Measurements from ENCODE around the gene DYNC1LI1. TPM values are rescaled to one million over a fixed set of nuclear protein-coding genes. Genes with fewer than 3 reads are reported as not detected.
"Not testable (repeated sequence)": the region's sequence is repeated elsewhere in the genome, so short reads cannot be mapped to it uniquely, and the experiment has no call there.

Gene DYNC1LI1
- total RNA-seq, 2 experiments from 2014 or later = 28.6 to 48.7 TPM

GRCh38 chr3:32522682-32523081, 48.0 kb downstream of the DYNC1LI1 start:
- ChIA-PET CTCF (ENCODE audit: unreplicated experiment) (no interaction called here), POLR2A (interaction anchor here (0.7 to 1.1 kb wide), 5 partner anchors 16 to 235 kb away, joined by 3 to 5 read pairs (median 4); no protein-coding TSS in a partner anchor)
- no peak for TF ChIP-seq EZH2phosphoT487 (IDR thresholded peaks at IDR 0.05; ENCODE audit: borderline replicate concordance, low read depth, low read length)
- Histone ChIP-seq H3K4me3 (ENCODE audit: low read depth, low read length, poor library complexity, severe bottlenecking) (no peak overlapping the region), H2AFZ (ENCODE audit: low read length) (no peak overlapping the region), H3K36me3 (ENCODE audit: insufficient read depth, low read length) (peaks cover 41% of the 10 kb centered on the region), H3K4me2 (ENCODE audit: low read length) (no peak overlapping the region), H3K9me2 (ENCODE audit: insufficient read depth, low read length) (no peaks in the 10 kb centered on the region), H3K4me1 (ENCODE audit: insufficient read depth, low read length, poor library complexity, severe bottlenecking) (no peaks in the 10 kb centered on the region), H3K79me2 (ENCODE audit: insufficient read depth, low read depth, low read length) (no peaks in the 10 kb centered on the region), H3K27ac (ENCODE audit: low read depth, low read length, poor library complexity, severe bottlenecking) (no peak overlapping the region), H3K9me3 (ENCODE audit: low read length) (no peaks in the 10 kb centered on the region), H4K20me1 (ENCODE audit: insufficient read depth, low read length) (no peaks in the 10 kb centered on the region)
- intact Hi-C loops (cut with micrococcal nuclease; ENCODE audit: unreplicated experiment) = no loop called here
- no TSS peak for BruUV-seq (replicated peaks)
- no peak for DNase-seq (ENCODE audit: low spot score)

- DNase-seq (ENCODE audit: low spot score); H3K9me2 ChIP-seq (ENCODE audit: insufficient read depth, low read length); H3K27ac ChIP-seq (ENCODE audit: low read depth, low read length, poor library complexity, severe bottlenecking); H3K36me3 ChIP-seq (ENCODE audit: insufficient read depth, low read length); H4K20me1 ChIP-seq (ENCODE audit: insufficient read depth, low read length); H3K9me3 ChIP-seq (ENCODE audit: low read length); H3K4me2 ChIP-seq (ENCODE audit: low read length); CTCF ChIA-PET (ENCODE audit: unreplicated experiment); H3K79me2 ChIP-seq (ENCODE audit: insufficient read depth, low read depth, low read length); H3K4me1 ChIP-seq (ENCODE audit: insufficient read depth, low read length, poor library complexity, severe bottlenecking); H2AFZ ChIP-seq (ENCODE audit: low read length); H3K4me3 ChIP-seq (ENCODE audit: low read depth, low read length, poor library complexity, severe bottlenecking); BruUV-seq (replicated peaks): not testable (repeated sequence)
- intact Hi-C loops (cut with micrococcal nuclease; ENCODE audit: unreplicated experiment) = loop anchor here (5.0 kb wide), 1 partner anchor 553 kb away; no protein-coding TSS in a partner anchor
- POLR2A ChIA-PET = interaction anchor here (0.6 to 0.9 kb wide), 2 partner anchors 10 to 247 kb away, joined by 3 to 4 read pairs; no protein-coding TSS in a partner anchor
Observed at GRCh38 chr3:32518921-32519320, 51.7 kb downstream of the DYNC1LI1 start.

- H2AFZ ChIP-seq (ENCODE audit: low read length) = peak overlapping the region; percentile 63; the same call in 1 of the 2 replicates
- CTCF ChIA-PET (ENCODE audit: unreplicated experiment); H3K4me1 ChIP-seq (ENCODE audit: insufficient read depth, low read length, poor library complexity, severe bottlenecking); H3K9me3 ChIP-seq (ENCODE audit: low read length); H3K36me3 ChIP-seq (ENCODE audit: insufficient read depth, low read length); H3K9me2 ChIP-seq (ENCODE audit: insufficient read depth, low read length); POLR2A ChIA-PET; DNase-seq (ENCODE audit: low spot score); H4K20me1 ChIP-seq (ENCODE audit: insufficient read depth, low read length); H3K79me2 ChIP-seq (ENCODE audit: insufficient read depth, low read depth, low read length); BruUV-seq (replicated peaks): not testable (repeated sequence)
- peak overlapping the region; percentile 26 for H3K4me3 ChIP-seq (ENCODE audit: low read depth, low read length, poor library complexity, severe bottlenecking)
- H3K4me2 ChIP-seq (ENCODE audit: low read length) = peak overlapping the region; percentile 65
- intact Hi-C loops (cut with micrococcal nuclease; ENCODE audit: unreplicated experiment) = loop anchor here (5.0 kb wide), 1 partner anchor 556 kb away; no protein-coding TSS in a partner anchor
- H3K27ac ChIP-seq (ENCODE audit: low read depth, low read length, poor library complexity, severe bottlenecking) = peak overlapping the region; percentile 54
Observed at GRCh38 chr3:32516751-32517150, 53.9 kb downstream of the DYNC1LI1 start.

- no peak overlapping the region for H3K4me3 ChIP-seq (ENCODE audit: low read depth, low read length, poor library complexity, severe bottlenecking)
- H2AFZ ChIP-seq (ENCODE audit: low read length) = no peak overlapping the region
- BruUV-seq (replicated peaks) = no TSS peak
- CTCF ChIA-PET (ENCODE audit: unreplicated experiment) = no interaction called here
- H3K4me2 ChIP-seq (ENCODE audit: low read length) = no peak overlapping the region
- POLR2A ChIA-PET = interaction anchor here (0.6 kb wide), 1 partner anchor 559 kb away, joined by 3 read pairs; no protein-coding TSS in a partner anchor
- no peak overlapping the region for H3K27ac ChIP-seq (ENCODE audit: low read depth, low read length, poor library complexity, severe bottlenecking)
- intact Hi-C loops (cut with micrococcal nuclease; ENCODE audit: unreplicated experiment) = loop anchor here (5.0 kb wide), 2 partner anchors 61 to 421 kb away; partner anchors contain the start of gene DYNC1LI1
- no peaks in the 10 kb centered on the region for H3K9me3 ChIP-seq (ENCODE audit: low read length)
- H4K20me1 ChIP-seq (ENCODE audit: insufficient read depth, low read length) = no peaks in the 10 kb centered on the region
- H3K4me1 ChIP-seq (ENCODE audit: insufficient read depth, low read length, poor library complexity, severe bottlenecking) = no peaks in the 10 kb centered on the region
- H3K9me2 ChIP-seq (ENCODE audit: insufficient read depth, low read length) = no peaks in the 10 kb centered on the region
- DNase-seq (ENCODE audit: low spot score) = no peak
- no peaks in the 10 kb centered on the region for H3K79me2 ChIP-seq (ENCODE audit: insufficient read depth, low read depth, low read length)
- H3K36me3 ChIP-seq (ENCODE audit: insufficient read depth, low read length) = no peaks in the 10 kb centered on the region
- TF ChIP-seq EZH2phosphoT487 (IDR thresholded peaks at IDR 0.05; ENCODE audit: borderline replicate concordance, low read depth, low read length) (no peak), CTCF (conservative IDR thresholded peaks at IDR 0.05; ENCODE audit: low read length) (no peak)
Observed at GRCh38 chr3:32511005-32511404, 59.7 kb downstream of the DYNC1LI1 start.
